GM21515 (cell line): ENCODE measurements around the gene SH3GLB2.
"Not testable (repeated sequence)": the region's sequence is repeated elsewhere in the genome, so short reads cannot be mapped to it uniquely, and the experiment has no call there.

Experiments used
- ATAC-seq: cut with Tn5 transposase; IDR thresholded peaks from one replicate; pipeline ENCODE4 v1.9.1; 2021; ENCODE audit not compliant: unreplicated experiment

Gene SH3GLB2

DNA sequence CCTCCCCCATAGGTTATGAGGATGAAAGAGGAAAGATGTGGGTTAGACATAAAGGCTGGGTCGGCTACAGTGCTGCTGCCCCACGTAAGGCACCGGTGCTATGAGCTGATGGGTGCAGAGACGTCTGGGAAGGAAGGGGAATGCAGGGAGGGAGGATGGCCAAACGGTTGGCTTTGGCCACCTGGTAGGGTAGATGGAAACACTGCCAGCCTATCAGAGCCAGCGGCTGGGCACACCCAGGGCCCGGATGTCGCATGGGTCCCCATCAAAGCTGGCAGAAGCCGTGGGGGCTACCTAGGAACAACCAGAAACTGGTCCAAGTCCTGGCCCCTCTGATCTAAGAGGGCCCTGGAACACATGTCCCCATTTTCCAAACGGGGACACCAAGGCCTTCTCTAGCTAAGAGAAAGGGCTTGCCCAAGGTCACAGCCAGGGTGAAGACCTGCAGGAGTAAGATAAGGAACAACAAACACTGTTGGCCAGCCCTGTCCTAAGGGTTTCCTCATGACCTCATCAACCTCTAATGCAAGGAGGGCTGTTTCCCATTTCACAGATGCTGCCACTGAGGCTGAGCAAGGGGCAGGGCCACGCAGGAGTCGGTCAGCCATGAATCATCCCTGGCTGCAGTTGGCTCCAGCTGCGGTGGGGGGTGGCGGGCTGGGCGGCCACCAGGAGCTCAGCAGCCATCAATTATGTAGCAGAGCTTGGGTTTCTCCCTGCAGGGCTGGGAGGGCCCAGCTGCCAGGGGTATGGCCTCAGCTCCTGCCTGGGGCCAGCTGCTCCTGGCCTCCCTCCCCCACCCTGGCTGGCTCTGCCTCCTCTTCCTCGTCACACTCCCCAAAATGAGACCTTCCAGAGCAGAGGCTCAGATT lies 4.9 kb downstream of the SH3GLB2 start:
- no peak for ATAC-seq

DNA sequence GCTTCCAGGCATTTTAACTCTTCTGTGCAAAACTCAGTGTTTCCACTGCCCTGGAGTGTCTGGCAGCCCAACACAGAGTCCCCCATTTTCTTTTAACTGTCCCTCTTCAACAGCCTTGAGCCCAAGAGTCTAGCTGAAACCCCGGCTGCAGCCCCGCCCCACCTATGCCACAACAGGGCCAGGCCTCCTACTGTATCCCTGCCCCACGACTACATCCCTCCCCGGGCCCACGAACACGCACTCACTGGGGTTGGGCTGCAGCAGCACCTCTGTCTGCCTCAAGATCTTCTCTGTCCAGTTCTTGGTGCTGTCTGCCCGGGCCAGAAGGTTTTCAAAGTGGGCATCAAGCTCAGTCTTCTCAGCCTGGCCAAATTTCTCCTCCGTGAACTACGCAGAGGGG lies 6.1 kb downstream of the SH3GLB2 start:
- no peak for ATAC-seq

DNA sequence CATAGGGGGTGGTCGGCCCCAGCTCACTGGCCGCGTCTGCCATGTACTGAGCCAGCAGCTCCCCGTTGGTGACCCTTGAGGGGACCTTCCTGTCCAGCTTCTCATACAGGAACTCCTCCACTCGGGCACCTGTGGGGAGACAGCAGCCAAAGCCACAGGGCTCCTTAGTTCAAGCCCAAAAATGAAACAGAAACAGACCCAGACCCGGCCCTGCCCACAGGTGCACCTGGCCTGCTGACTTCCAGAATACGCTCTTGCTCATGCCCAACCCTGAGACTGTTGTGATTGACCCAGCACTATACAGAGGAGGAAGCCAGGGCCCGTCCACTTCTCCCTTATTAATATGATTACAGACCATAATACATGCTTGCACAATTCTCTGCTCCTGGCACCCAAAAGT lies 7.0 kb downstream of the SH3GLB2 start:
- peak; percentile 64 for ATAC-seq

- no peak for ATAC-seq
Measured at GRCh38 chr9:129014608-129015007, 13.5 kb downstream of the SH3GLB2 start.

GRCh38 chr9:129014124-129014523 lies 14.0 kb downstream of the SH3GLB2 start:
- ATAC-seq, result no peak

DNA sequence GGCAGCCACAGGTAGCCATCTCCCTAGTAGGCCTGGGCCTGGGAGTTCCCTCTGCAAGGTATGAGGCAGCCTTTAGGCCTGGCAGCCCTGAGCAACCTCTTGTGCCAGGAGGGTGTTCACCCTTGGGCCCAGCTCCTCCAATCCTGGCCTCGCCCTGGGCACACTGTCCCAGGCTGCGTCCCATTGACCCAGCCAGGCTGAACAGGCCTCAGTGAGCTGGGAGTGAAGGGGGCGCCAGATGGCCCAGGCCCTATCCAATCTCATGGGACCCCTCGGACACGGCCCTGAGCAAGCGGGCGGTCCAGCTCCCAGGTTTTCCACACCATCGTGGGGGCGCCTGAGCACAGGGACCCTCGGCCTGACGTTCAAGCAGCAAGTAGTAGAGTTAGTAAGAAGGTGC lies 14.5 kb downstream of the SH3GLB2 start:
- ATAC-seq, result no peak

DNA sequence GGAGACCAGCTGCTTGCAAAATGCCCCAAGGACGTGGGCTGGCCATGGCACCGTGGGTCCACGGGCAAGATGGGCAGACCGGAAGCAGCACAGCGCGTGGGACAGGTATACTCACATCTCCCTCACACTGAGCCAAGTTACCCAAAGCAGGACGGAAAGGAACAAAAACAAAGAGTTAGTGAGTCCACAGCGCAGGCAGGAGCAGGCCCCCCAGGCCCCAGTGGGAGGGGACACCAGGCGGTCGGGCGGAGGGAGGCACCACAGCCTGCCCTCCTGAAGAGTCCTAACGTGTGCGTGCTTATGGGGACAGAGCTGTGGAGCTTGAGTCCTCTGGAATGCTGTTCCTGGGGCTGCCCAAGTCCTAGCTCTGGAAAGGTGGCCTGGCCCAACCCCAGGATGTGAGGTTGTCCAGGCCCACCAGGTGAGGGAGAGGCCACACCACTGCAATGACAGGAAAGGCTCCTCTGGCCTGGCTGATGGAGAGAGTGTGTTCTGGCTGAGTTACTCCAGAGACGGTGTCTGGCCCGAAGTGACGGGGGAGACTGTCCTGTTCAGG lies 15.2 kb downstream of the SH3GLB2 start:
- ATAC-seq, result no peak

GRCh38 chr9:129012343-129012742 lies 15.8 kb downstream of the SH3GLB2 start:
- ATAC-seq, result no peak

- no peak for ATAC-seq
Measured at GRCh38 chr9:129011761-129012181, 16.4 kb downstream of the SH3GLB2 start.

DNA sequence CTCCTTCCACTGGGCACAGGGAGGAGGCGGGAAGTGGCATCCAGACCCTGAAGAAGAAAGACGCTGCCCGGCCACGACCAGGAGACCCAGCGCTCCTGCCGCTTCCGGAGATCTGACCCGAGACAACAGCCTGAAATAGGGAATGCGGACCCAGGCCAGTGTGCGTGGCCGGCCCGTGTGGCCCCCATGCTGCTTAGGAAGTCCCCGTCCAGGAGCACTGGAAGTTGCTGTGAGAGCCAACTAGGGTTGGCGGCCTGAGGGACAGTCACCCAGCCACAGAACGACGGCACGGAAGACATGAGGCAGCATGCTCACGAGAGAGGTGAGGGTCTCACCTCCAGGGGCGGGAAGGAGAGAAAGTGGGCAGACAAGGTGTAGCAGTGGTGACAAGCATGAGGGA lies 17.0 kb downstream of the SH3GLB2 start:
- no peak for ATAC-seq

GRCh38 chr9:129010267-129010975 lies 17.7 kb downstream of the SH3GLB2 start:
- no peak for ATAC-seq

- ATAC-seq, result no peak
Measured at GRCh38 chr9:129009584-129010141, 18.5 kb downstream of the SH3GLB2 start.

DNA sequence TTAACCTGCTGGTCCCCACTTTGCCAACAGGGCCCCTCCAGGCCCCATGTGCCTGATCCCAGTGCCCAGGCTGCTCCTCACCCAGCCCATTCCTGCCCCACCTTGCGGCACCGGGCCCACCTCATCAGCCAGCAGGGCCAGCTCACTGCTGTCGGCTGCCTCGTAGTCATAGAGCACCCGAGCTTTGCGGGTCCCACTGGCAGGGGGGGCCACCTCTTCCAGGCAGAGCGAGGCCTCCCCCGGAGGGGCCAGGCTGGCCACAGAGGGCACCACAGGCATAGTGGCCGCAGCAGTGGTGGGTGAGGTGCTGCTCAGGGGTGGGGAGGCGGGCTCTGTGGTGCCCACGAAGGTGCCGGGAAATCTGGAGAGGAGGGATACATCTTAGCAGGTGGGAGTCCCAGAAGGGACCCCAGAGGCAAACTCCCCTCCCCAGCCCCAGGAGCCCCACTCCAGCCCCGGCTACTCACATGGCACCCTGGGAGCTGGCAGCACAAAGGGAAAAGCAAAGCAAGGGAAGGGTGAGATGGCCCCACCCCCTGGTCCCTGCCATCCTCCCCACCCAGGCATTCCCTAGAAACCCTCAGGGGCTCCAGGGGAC lies 19.0 kb downstream of the SH3GLB2 start:
- ATAC-seq, result no peak

DNA sequence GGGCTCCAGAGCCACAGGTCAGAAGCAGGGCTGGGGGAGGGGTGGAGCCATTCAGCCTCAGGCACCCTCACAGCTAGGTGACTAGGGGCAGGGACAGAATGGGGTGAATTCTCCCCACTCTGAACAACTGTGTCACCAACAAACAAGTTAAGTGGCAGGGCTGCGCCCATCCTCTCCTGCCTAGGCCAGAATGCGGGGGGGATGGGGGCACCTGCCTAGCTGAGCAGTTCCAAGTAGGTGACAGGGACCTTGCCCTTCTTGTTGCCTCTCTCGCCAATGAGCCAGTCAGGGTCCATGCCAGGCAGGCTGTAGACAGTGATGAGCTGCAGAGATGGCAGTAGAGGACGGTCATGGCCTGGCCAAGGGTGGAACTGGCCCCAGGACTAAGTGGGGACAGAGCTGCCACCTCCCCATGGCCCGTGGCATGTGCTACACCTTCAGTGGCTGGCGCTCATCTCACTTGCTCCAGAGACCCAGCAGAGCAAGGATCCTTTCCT lies 19.6 kb downstream of the SH3GLB2 start:
- ATAC-seq, result no peak

DNA sequence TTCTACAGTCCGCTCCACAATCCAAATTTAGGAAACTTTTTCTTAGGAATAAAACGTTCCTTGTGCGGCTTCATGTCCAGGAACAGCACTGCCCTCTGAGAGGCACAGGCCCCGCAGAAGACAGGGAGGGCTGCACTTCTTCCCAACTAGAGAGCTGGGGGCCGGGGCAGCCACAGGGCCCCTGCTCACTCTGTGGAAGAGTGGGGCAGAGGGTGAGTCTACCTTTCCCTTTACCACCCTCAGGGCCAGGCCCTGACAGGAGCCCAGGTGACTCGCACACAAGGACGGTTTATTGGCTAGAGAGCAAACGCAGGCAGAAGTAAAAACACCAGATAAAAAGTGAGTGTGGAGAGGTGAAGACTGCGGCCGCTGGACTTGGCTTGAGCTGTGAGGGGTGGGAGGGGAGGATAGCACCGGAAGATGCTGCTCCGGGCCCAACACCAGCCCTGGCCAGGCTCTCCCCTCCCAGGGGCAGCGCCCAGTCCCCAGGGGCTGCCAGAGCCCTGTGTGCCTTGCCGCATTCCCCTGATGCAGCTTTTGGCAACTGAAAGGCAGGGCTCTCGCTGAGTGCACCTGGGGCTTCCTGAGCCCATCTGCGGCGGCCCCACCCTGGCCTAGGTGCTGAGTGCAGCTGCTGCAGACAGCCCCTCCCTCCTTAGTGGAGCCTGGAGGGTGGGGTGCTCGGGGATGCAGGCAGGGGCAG lies 20.2 kb downstream of the SH3GLB2 start:
- no peak for ATAC-seq

DNA sequence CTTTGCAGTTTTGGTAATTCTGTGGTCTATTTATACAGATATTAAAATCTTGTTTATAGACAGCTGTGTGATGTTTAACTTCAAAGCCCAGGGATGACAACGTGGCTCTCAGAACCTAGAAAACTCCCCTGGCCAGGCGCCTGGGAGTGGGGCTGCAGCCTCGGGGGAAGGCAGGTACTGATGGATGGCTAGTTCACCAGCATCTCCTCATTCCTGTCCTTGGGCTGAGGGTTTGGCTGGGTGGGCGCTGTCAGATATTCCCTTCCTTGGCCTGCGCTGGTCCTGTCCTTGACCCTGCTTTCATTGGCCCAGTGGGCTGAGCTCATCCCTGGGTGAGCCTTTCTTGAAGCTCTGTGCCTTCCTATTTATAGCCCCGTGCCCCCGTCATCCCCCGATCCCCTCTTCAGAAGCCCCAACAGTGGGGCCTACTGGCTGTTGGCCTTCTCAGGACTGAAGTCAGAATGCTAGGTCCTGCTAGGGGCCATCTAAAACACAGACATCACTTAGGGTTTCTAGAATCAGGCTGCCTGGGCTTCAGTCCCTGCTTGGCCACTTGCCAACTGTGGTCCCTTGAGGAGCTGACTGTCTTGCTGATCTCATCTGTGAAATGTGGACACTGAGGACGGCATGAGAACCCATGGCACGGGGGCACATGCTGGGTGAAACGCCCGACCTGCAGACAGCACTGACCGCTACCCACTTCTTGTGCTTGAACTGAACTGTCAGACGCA lies 20.9 kb downstream of the SH3GLB2 start:
- no peak for ATAC-seq

GRCh38 chr9:129006328-129007034 lies 21.6 kb downstream of the SH3GLB2 start:
- no peak for ATAC-seq

DNA sequence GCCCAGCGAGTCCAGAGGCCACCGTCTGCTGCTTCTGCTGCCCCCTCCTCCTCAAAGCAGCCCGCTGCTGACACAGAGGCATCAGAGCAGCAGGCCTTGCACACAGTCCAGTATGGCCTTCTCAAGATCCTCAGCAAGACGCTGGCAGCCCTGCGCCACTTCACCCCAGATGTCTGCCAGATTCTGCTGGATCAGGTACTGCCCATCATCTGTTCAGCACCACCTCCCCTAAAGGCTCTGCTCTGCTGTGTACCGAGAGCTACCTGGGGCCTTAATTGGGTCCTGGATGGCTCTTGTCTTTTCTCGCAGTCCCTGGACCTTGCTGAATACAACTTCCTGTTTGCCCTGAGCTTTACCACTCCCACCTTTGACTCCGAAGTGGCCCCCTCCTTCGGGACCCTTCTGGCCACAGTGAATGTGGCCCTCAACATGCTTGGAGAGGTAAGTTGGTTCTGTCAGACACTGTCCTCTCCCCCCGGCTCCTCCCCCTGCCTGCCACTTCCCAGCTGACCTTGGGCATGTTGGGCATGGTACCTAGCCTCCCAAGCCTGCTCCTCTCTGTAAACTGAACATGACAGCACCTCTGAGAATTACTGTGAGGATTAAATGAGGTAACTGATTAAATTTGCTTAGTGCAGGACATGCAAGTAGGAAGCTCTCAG lies 22.7 kb downstream of the SH3GLB2 start:
- no peak for ATAC-seq

DNA sequence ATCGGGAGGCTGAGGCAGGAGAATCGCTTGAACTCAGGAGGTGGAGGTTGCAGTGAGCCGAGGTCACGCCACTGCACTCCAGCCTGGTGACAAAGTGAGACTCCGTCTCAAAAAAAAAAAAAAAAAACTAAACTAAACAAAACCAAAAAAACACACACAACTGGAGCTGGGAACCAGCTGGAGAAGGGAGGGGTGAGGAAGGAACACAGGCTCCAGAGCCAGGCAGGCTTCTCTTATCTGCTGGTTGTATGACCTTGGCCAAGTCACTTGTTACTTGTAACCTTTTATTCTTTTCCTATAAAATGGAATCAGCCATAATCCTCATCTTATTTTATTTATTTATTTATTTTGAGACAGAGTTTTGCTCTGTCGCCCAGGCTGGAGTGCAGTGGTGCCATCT lies 24.0 kb downstream of the SH3GLB2 start:
- ATAC-seq, result not testable (repeated sequence)
